ENCODE data around the gene CTSZ.

- TF ChIP-seq CTCF (IDR thresholded peaks at IDR 0.05; ENCODE audit: control extremely low read depth in 1 of 3, insufficient read depth in 1 of 3, low read depth in 1 of 3, low read length in 3 of 3) = no peak
- no peak for TF ChIP-seq SP1 (IDR thresholded peaks at IDR 0.05; ENCODE audit: low read depth, low read length)
- no peak for TF ChIP-seq CHD1 (IDR thresholded peaks at IDR 0.05; ENCODE audit: low read depth, low read length)
- TF ChIP-seq NRF1 (IDR thresholded peaks at IDR 0.05; ENCODE audit: low read depth, low read length) = no peak
- TF ChIP-seq KDM1A (IDR thresholded peaks at IDR 0.05; ENCODE audit: borderline replicate concordance, low read length) = no peak
- TF ChIP-seq POLR2A (IDR thresholded peaks at IDR 0.05; ENCODE audit: control extremely low read depth in 1 of 2, low read depth in 2 of 2, low read length in 2 of 2) = no peak
- no peak for TF ChIP-seq YY1 (IDR thresholded peaks at IDR 0.05; ENCODE audit: low read depth, low read length)
- TF ChIP-seq BCL11A (IDR thresholded peaks at IDR 0.05; ENCODE audit: low read depth in 2 of 2, low read length in 2 of 2) = no peak
- TF ChIP-seq CEBPB (IDR thresholded peaks at IDR 0.05; ENCODE audit: low read depth, low read length) = no peak
- no peak for TF ChIP-seq EGR1 (IDR thresholded peaks at IDR 0.05; ENCODE audit: borderline replicate concordance, low read depth, low read length)
- TF ChIP-seq CREB1 (IDR thresholded peaks at IDR 0.05) = no peak
- no peak for TF ChIP-seq EZH2 (IDR thresholded peaks at IDR 0.05; ENCODE audit: low read depth, low read length, severe bottlenecking)
- TF ChIP-seq USF2 (IDR thresholded peaks at IDR 0.05; ENCODE audit: low read length) = no peak
Measured at GRCh38 chr20:59051666-59052185, 44.7 kb upstream of the CTSZ start.

All from H1 (cell line).